Subcutaneous adipose tissue (tissue), 4 donors: ENCODE measurements around the gene SLC25A52. TPM values are rescaled to one million over a fixed set of nuclear protein-coding genes. Genes with fewer than 3 reads are reported as not detected.

ENCODE experiments used
- total RNA-seq, 4 donors: library from RNA; depleted of rRNA; stranded (reverse); fragments of >200 nt; gene quantifications; one replicate each; pipeline ENCODE4 v1.1.0, GENCODE V29; 2016
- TF ChIP-seq, protein P1 (sequence below): fragments of 450-650 bp; IDR thresholded peaks from one replicate; pipeline ENCODE4 v1.5.1; 2016; ENCODE audit warnings: low read depth, mild to moderate bottlenecking, control low read depth, antibody characterized with exemption, moderate library complexity

The SLC25A52 gene
- total RNA-seq, 4 donors from 2014 or later, result 0.44 TPM; not detected in 3

DNA sequence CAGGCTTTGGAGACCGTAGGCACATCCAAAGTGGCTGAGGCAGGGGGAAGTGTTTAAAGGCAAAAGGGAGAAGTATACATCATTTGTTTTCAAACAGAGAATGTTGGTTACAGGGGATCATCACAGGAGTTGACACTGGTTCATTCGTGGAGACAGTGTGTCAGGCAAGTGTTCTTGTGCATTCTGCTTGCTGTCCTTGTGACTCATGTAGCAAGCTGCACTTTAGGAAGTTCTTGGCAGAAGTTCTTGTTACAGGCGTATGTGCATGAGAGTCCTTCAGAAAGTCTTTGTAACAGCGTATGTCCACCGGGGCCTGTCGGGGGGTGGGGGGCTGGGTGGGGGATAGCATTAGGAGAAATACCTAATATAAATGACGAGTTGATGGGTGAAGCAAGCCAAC is 39.8 kb downstream of the SLC25A52 start:
- TF ChIP-seq, protein P1, sequence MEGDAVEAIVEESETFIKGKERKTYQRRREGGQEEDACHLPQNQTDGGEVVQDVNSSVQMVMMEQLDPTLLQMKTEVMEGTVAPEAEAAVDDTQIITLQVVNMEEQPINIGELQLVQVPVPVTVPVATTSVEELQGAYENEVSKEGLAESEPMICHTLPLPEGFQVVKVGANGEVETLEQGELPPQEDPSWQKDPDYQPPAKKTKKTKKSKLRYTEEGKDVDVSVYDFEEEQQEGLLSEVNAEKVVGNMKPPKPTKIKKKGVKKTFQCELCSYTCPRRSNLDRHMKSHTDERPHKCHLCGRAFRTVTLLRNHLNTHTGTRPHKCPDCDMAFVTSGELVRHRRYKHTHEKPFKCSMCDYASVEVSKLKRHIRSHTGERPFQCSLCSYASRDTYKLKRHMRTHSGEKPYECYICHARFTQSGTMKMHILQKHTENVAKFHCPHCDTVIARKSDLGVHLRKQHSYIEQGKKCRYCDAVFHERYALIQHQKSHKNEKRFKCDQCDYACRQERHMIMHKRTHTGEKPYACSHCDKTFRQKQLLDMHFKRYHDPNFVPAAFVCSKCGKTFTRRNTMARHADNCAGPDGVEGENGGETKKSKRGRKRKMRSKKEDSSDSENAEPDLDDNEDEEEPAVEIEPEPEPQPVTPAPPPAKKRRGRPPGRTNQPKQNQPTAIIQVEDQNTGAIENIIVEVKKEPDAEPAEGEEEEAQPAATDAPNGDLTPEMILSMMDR, result no peak

DNA sequence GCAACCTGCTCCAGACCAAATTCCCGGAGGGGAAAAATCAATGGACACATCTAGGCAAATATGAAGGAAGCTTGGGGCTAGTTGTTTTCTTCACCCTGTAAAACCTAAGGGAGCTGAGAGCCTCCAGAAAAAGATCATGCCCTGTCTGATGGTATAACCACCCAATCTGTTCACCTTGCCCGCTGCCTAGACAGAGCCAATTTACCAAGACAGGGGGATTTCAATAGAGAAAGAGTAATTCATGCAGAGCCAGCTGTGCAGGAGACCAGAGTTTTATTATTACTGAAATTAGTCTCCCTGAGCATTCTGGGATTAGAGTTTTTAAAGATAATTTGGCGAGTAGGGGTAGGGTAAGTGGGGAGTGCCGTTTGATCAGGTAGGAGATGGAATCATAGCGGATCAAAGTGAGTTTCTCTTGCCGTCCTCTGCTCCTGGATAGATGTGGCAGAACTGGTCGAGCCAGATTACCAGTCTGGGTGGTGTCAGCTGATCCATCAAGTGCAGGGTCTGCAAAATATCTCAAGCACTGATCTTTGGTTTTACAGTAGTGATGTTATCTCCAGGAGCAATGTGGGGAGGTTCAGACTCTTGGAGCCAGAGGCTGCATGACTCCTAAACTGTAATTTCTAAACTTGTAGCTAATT is 41.2 kb downstream of the SLC25A52 start:
- TF ChIP-seq, protein P1, result no peak

DNA sequence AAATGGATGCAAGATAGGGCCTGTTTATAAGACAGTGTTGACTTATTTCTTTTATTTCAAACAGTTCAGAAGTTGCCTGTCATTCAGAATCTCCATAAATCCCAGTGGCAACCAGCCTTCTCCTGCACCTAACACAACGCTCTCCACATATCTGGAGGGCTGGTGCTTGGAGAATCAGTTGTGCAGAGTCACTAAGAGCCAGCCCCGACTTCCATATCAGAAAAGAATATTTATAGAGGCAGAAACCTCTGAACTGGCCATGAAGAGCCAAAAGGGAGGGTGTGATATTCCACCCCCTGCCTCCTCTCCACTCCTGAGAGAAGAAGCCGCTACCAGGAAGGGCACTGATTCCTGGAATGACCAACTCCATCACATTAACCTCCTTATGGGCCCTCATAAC is 42.3 kb downstream of the SLC25A52 start:
- TF ChIP-seq, protein P1, result no peak

DNA sequence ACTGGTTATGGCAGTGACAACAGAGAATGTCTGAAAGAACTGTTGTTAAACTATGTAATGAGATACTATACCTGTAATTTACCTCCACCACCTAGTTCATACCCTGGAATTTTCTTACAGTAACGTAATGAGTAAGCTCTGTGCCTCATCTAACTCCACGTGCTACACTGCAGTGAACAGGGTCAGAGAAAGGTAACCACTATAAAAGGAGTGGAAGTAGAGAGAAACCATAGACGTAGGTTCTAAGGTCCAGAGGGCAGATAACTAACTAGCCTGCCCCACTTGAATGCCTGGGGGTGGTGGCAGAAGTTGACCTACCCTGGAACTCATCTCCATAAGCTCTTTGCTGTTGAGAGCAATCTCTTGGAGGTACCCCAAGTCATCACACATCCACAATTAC is 44.3 kb downstream of the SLC25A52 start:
- TF ChIP-seq, protein P1, result no peak

DNA sequence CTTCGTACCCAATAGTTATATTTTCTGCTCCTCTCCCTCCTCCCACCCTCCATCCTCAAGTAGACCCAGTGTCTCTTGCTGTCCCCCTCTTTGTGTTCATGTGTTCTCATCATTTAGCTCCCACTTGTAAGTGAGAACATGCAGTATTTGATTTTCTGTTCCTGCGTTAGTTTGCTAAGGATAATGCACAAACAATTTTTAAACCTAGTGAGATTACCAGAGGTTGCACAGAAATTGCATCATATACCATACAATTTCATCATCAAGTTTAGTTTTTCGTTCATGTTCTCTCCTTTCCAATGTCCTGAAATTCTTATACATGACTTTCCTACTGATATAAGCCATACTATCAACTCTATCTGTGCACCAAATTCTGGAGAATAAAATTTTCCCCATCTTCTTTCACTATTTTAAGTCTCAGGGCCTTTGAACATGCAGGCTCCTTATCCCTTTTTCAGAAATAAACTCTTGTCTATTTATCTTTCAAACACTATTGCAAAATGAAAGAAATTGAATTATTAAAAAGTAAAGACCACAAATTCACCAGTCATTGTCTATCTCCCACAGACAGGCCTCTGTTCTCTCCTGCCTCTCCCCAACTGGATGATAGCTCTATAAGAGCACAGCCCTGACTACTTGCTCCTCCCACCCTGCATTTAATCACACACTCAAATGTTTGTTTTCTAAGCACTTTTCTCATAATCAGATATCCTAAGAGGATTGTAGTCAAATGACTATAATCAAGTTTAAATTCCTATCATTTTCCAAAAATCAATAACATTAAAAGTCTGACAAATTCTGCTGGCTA is 49.1 kb downstream of the SLC25A52 start:
- TF ChIP-seq, protein P1, result no peak

DNA sequence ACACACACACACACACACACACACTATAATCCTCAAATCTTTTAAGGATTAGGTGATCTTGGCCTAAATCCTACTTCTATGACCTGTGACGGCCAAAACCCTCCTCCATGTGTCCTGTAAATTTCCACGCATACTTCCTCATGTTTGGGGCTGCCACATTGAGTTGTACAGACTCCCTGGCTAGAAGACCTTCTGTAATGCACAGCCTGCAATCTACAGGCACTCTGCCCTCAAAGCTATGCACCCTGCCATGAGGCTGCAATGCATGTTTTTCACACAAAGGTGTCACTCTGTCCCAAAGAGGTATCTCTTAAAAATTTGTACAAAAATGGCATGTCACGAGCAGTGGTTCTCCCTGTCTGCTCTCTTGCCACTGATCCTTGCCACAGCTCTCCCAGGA is 49.9 kb downstream of the SLC25A52 start:
- TF ChIP-seq, protein P1, result no peak

Other genes with a start within 250 kb of the SLC25A52 start
- gene TTR, start 169.0 kb downstream of the SLC25A52 start, total RNA-seq, result not detected
- 1 to 10 TPM; 1.7 to 4.2 (median 2.5) TPM for gene B4GALT6, start 76.3 kb downstream of the SLC25A52 start, total RNA-seq
- 10 to 100 TPM; 36.5 to 49.4 (median 45.1) TPM for gene TRAPPC8, start 182.2 kb upstream of the SLC25A52 start, total RNA-seq